Esophagus (tissue), 2 donors: Measurements from ENCODE around the gene BIRC5. TPM values are rescaled to one million over a fixed set of nuclear protein-coding genes. Genes with fewer than 3 reads are reported as not detected.

ENCODE experiments used
- H3K27ac ChIP-seq, 2 donors: one replicate each; pipeline ENCODE4 v1.5.1; 2013; ENCODE audit warnings: low read depth in 2 of 2, mild to moderate bottlenecking in 2 of 2, inconsistent platforms in 1 of 2, low read length in 1 of 2, moderate library complexity in 1 of 2
- H3K27me3 ChIP-seq, 2 donors: one replicate each; pipeline ENCODE4 v1.6.1; 2013; ENCODE audit warnings: low read length in 2 of 2, control low read depth in 1 of 2, mild to moderate bottlenecking in 1 of 2; ENCODE audit not compliant: insufficient read depth in 2 of 2, control insufficient read depth in 1 of 2
- H3K36me3 ChIP-seq, 2 donors: one replicate each; pipeline ENCODE4 v1.6.1; 2013; ENCODE audit warnings: low read length in 1 of 2; ENCODE audit not compliant: control insufficient read depth in 2 of 2, insufficient read depth in 2 of 2
- H3K4me1 ChIP-seq, 2 donors: one replicate each; pipeline ENCODE4 v1.6.1; 2013; ENCODE audit warnings: low read length in 1 of 2; ENCODE audit not compliant: control insufficient read depth in 2 of 2, insufficient read depth in 2 of 2
- H3K4me3 ChIP-seq, 2 donors: one replicate each; pipeline ENCODE4 v1.5.1; 2013; ENCODE audit warnings: low read length in 2 of 2, mild to moderate bottlenecking in 2 of 2, low read depth in 1 of 2, moderate library complexity in 1 of 2
- H3K9me3 ChIP-seq, 2 donors: one replicate each; pipeline ENCODE4 v1.6.1; 2013; ENCODE audit warnings: mild to moderate bottlenecking in 2 of 2, low read depth in 1 of 2, low read length in 1 of 2, moderate library complexity in 1 of 2; ENCODE audit not compliant: control insufficient read depth in 2 of 2, insufficient read depth in 1 of 2
- WGBS, 2 donors: extraction: QIAGEN DNeasy Blood & Tissue Kit; methylation state at CpG; one replicate each; pipeline ENCODE4 v1.1.7; 2013; 5-methylcytosine and 5-hydroxymethylcytosine counted together
- polyA plus RNA-seq, 2 donors: library from polyadenylated mRNA; stranded (reverse); fragments of 200-250 nt; gene quantifications; one replicate each; pipeline ENCODE4 v1.2.3, GENCODE V29; 2013
- donor health status: healthy with polysubstance abuse.
- donor health status: Bipolar disorder and iron deficiency.

Gene BIRC5
- polyA plus RNA-seq, 2 donors: 8.0 to 17.6 TPM

DNA sequence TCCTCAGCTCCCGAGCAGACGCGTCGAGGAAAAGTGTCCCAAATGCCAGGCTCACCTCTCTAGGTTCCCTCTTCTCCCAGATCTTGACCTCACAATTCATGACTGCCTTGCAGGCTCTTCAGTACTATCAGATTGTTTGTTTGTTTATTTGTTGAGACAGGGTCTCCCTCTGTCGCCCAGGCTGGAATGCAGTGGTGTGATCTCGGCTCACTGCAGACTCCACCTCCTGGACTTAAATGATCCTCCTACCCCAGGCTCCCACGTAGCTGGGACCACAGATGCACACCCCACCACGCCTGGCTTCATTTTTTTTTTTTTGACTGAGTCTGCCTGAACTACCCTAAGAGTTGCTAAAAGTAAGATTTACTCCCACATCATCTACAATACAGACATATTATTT lies 33.3 kb downstream of the BIRC5 start:
- no peaks in the 10 kb centered on the region for H3K9me3 ChIP-seq
- H3K27ac ChIP-seq: no peak overlapping the region
- H3K36me3 ChIP-seq: no peaks in the 10 kb centered on the region
- no peaks in the 10 kb centered on the region for H3K27me3 ChIP-seq
- 78 to 83% methylated on average over 8 of the region's 8 CpGs for WGBS, 2 donors
- peaks cover 2 to 14% of the 10 kb centered on the region in 2 donors for H3K4me1 ChIP-seq
- H3K4me3 ChIP-seq: no peak overlapping the region

DNA sequence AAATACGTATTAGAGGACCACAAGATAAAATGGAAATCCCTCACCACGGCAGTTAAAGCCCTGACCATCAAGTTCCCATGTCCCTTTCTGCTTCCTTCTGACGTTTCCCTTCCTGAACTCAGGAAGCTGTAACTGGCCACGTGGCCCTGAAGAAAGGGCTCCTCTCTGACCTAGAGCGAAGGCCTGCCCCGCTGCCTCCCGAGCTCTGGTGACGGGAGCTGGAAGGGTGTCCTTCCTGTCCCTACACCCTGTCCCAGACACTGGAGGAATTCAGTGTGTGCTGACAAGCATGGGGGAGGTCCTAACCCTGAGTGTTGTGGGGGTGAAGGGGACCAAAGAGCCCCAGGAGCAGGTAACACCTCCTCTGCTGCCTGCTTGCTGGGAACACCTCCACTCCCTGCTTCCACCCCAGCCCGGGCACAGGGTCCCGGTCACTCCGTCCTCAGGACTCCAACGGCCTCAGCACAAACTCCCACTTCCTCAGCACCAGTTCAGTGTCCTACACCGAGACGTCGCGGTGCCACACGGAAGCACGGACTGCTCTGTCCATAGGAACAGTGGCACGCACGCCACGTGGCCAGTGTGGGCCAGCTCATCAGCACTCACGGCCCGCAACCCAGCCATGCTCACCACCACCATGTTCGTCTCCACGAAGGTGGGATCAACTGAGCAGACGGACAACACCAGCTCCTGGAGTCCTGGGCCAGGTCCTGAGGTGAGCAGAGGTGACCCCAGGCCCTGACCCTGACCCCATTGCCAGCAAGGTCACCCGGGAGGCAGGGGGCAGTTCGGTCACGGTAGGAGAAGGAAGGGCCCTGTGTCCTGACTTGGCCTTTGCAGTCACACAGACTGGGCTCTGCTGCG lies 34.2 kb downstream of the BIRC5 start:
- Histone ChIP-seq H3K27me3 (no peaks in the 10 kb centered on the region), H3K36me3 (no peaks in the 10 kb centered on the region), H3K4me1 (peaks cover 2 to 14% of the 10 kb centered on the region in 2 donors), H3K27ac (peak overlapping the region in 1 of 2 donors; percentile 2), H3K4me3 (no peak overlapping the region), H3K9me3 (no peaks in the 10 kb centered on the region)
- WGBS, 2 donors: 78 to 86% methylated on average over 30 of the region's 30 CpGs

DNA sequence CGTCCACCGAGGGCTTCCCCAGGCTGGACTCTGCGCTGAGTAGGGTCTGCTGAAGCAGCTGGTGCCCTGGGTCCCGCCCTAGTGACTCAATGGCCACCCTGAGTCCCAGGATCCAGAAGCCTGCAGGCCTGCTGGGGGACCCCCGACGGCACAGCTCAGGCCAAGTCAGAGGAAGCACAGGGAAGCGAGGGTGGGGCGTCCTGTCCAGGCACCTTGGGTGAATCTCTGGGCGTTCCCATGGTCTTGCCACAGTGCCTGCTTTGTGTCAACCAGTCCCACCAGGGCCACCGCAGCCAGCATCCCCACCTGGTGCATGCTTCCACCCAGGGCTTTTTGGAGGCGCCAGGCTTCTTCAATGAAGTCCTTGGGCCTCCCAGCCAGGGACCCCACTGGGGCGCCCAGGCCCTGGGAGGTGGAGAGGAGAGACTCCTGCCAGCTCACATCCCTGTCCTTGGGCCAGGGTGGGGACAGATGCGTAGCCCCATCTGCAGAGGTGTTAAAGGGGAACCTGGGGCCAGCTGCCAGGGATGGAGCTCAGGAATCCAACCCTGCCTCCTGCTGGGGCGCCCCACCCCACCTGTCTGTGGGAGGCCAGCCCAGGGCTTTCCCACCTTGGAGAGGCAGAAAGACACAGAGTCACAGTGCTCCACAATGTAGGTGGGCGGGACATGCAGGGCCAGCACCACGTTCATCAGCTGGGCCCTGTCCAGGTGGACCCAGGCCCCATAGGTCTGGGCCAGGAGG lies 35.2 kb downstream of the BIRC5 start:
- Histone ChIP-seq H3K4me1 (peaks cover 2 to 16% of the 10 kb centered on the region in 2 donors), H3K4me3 (no peak overlapping the region), H3K36me3 (no peaks in the 10 kb centered on the region), H3K27ac (no peak overlapping the region), H3K9me3 (no peaks in the 10 kb centered on the region), H3K27me3 (no peaks in the 10 kb centered on the region)
- WGBS, 2 donors: 82 to 83% methylated on average over 16 of the region's 16 CpGs

DNA sequence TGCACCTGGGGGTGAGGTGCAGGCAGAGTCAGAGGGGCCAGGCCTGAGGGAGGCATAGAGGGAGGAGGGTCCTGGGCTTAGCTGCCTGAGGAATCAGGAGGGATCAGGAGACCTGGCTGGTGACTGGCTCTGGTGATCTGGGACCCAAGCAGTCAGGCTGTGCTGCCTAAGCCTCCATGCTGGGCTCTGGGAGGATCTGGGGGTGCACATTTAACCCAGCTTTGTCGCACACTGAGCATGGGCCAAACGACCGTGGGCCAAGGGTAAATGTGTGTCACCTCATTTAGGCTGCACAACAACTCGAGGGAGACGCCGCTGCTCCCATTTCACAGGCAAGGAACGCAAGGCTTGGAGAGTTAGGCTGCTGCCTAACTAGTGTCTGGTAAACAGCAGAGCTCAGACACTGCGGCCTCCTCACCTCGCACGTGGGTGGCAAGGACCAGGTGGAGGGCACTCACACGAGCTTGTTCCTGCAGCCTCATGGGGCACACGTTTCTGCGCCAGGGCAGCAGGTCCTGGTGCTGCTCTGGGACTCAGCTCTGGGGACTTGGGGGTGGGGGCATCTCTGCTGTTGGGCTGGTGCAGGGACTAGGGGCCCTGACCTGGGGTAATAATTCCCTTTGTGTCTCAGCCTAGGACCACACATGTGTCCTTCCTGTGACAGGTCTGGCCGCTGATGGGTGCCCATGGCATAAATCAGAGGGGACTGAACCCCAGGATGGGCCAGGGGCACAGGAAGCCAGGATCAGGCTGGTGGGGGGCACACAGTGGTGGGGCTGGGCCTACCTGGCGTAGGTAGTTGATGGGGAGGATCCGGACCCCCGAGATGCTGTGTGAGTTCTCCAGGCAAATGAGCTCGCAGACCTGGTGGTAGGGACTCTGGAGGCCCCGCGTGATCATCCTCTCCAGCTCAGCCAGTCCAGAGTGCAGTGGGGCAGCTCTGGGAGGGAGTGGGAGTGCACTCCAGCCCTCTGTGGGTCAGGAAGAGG lies 36.1 kb downstream of the BIRC5 start:
- Histone ChIP-seq H3K4me1 (peaks cover 2 to 16% of the 10 kb centered on the region in 2 donors), H3K4me3 (no peak overlapping the region), H3K27me3 (no peaks in the 10 kb centered on the region), H3K27ac (no peak overlapping the region), H3K9me3 (no peaks in the 10 kb centered on the region), H3K36me3 (no peaks in the 10 kb centered on the region)
- 71 to 74% methylated on average over 20 of the region's 20 CpGs for WGBS, 2 donors

DNA sequence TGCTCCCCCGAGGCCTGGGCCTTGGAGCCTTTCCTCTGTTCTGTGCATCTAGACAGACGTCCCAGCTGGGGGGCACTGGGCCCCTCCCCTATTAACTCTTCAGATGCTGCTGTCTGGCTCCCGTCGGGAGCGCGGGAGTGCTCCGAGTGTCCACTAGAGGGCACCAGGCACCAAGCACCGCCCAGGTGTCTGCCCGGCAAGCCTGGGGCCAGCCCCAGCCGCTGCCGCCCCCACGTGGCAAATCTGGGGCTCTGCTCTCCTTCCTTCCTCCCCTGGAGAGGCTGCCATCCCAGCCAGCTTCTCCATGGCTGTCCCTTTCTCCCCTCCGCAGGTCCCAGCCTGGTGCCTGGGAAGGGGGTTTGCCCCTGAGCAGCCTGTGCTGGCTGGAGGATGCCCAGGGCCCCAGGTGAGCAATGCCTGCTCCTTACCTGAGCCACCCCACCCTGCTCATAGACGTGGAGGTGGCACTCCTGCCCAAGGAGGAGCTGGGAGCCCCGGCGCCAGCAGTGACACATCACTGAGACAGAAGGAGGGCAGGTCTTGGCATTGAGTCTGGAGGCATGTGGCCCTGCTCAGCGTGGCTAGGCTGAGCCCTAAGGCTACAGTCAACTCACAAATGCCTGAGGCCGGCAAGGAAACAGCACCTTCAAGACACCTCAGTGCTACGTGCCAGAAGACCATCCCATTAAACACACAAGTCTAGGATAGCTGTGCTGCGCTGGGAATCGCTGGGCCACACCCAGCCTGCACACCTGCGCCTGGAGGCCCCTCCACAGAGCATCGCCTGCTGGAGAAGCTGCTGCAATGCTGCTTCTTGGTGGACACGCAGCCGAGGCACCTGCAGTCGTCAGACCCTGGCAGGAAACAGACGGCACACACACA lies 37.1 kb downstream of the BIRC5 start:
- peaks cover 2 to 16% of the 10 kb centered on the region in 2 donors for H3K4me1 ChIP-seq
- no peak overlapping the region for H3K27ac ChIP-seq
- no peaks in the 10 kb centered on the region for H3K36me3 ChIP-seq
- WGBS, 2 donors: 10 to 18% methylated on average over 27 of the region's 27 CpGs
- no peak overlapping the region for H3K4me3 ChIP-seq
- no peaks in the 10 kb centered on the region for H3K27me3 ChIP-seq
- no peaks in the 10 kb centered on the region for H3K9me3 ChIP-seq

DNA sequence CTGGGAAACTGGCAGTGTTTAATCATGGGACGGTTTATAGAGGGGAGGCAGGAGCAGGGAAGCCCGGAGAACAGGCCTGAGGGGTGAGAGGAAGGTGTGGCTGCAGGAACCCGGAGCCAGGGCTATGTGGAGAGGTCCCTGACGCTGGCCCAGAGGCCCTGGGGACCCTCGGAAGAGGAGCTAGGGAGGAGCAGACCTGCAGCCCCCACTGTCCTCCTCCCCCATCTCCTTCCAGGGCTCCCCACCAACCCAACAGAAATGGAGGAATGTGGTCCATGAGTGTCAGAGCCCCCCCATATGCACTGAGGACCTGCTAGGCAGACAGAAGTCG lies 37.7 kb downstream of the BIRC5 start:
- H3K27ac ChIP-seq: no peak overlapping the region
- H3K4me3 ChIP-seq: no peak overlapping the region
- H3K36me3 ChIP-seq: no peaks in the 10 kb centered on the region
- no peaks in the 10 kb centered on the region for H3K9me3 ChIP-seq
- H3K4me1 ChIP-seq: peaks cover 2 to 16% of the 10 kb centered on the region in 2 donors
- 51 to 59% methylated on average over 6 of the region's 6 CpGs for WGBS, 2 donors
- no peaks in the 10 kb centered on the region for H3K27me3 ChIP-seq

DNA sequence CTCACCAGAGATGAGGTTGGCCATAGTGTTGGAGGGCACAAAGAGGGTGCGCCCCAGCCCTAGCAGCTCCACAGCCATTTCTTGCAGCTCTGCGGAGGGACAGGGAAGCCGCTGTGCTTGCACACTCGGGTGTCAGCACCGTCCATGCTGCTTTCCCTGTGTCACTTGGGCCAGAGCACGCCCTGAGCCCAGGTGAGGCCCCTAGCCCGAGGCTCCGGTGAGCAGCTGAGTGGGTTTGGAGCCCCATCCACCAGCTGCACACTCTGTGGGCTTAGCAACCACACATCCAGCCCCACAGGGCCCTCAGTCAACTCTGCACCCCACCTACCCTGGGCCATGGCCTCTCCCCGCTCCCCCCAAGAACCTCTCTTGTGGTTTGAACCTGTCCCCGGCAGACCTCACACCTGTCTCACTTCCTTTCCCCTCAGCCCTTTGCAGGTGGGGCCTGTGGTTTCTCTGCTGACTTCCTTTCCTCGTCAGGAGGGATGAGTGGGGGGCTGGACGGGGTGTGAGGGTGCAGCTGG lies 38.1 kb downstream of the BIRC5 start:
- peaks cover 2 to 16% of the 10 kb centered on the region in 2 donors for H3K4me1 ChIP-seq
- no peak overlapping the region for H3K27ac ChIP-seq
- 69 to 72% methylated on average over 12 of the region's 12 CpGs for WGBS, 2 donors

DNA sequence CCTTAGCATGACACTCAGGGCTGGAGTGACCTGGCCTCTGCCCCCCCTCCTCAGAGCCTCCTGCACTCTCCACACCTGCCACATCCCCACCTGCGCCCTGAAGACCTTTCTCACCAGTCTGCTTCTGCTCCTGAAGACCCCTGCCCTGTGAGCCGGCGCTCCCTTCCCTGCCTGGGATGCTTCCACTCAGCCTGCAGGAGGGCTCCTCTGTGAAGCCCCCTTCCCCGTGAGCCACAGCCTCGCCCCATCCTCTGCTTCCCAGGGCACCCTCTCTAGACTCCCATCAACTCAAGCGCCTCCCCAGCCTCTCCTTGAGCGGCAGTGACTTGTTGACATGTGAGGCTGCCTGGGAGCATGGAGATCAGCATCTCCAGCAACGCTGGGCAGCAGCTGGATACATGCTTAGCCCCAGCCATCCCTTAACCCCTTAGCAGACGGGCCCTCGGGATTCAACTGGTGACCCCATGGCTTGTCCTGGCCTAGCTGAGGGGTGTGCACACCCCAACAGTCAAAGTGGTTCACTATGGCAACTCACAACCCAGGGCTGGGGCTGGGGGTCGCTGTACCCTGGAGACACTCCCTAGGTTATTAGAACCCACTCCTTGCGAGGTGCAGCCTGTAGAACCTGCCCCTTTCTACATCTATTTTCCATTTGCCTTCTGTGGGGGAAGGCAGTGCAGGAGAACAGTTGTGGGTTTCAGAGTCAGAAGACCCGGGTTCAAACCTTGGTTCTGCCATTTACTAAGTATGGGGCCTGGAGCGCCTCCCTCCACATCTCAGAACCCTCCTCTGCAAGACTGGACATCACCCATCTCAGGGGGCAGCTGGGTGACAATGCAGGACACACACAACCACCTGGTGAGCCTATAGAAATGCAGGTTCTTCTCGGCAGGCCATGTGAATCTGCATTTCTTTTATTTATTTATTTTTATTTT lies 38.9 kb downstream of the BIRC5 start:
- Histone ChIP-seq H3K27me3 (no peaks in the 10 kb centered on the region), H3K27ac (no peak overlapping the region), H3K9me3 (no peaks in the 10 kb centered on the region), H3K36me3 (no peaks in the 10 kb centered on the region), H3K4me3 (no peak overlapping the region), H3K4me1 (peaks cover 2 to 16% of the 10 kb centered on the region in 2 donors)
- WGBS, 2 donors: 78 to 80% methylated on average over 15 of the region's 15 CpGs

More for the DNA sequence above, 38.1 kb downstream of the BIRC5 start:
- H3K9me3 ChIP-seq: no peaks in the 10 kb centered on the region
- H3K4me3 ChIP-seq: no peak overlapping the region
- H3K27me3 ChIP-seq: no peaks in the 10 kb centered on the region
- H3K36me3 ChIP-seq: no peaks in the 10 kb centered on the region
